PFSK-1 (cell line): ENCODE results near the gene UBE2J1.
A peak's percentile ranks its signal among the peaks of the same experiment; 100 is the strongest.

Experiments
- FOXP2 ChIP-seq: optimal IDR thresholded peaks from 2 replicates; pipeline ENCODE3; 2011; ENCODE audit warnings: borderline replicate concordance, control low read depth, inconsistent platforms; ENCODE audit not compliant: insufficient read depth; ENCODE audit errors: extremely low read length, extremely low read depth
- POLR2AphosphoS5 ChIP-seq: IDR thresholded peaks from 2 replicates; pipeline ENCODE4 v1.6.1; 2012; ENCODE audit warnings: low read depth, mild to moderate bottlenecking, control low read depth, low read length, moderate library complexity
- REST ChIP-seq, 2 experiments: IDR thresholded peaks; 2 replicates each; pipeline versions ENCODE4 v1.6.1 to v1.8.0; 2011 to 2012; ENCODE audit warnings: low read depth in 2 of 2, low read length in 2 of 2, control low read depth in 1 of 2, inconsistent platforms in 1 of 2, mild to moderate bottlenecking in 1 of 2, moderate library complexity in 1 of 2; ENCODE audit not compliant: insufficient read depth in 1 of 2
- SIN3A ChIP-seq: IDR thresholded peaks from 2 replicates; pipeline ENCODE4 v1.6.1; 2012; ENCODE audit warnings: mild to moderate bottlenecking, low read length, moderate library complexity, borderline replicate concordance; ENCODE audit not compliant: insufficient read depth
- TAF1 ChIP-seq: IDR thresholded peaks from 2 replicates; pipeline ENCODE4 v1.6.1; 2012; ENCODE audit warnings: low read length, control low read depth, borderline replicate concordance; ENCODE audit not compliant: insufficient read depth

- no peak for TF ChIP-seq POLR2AphosphoS5
- TF ChIP-seq FOXP2 = no peak
- TF ChIP-seq SIN3A = peak; percentile 45; the same call in 1 of the 2 replicates
- peak; percentile 11; the same call in 1 of the 2 replicates for TF ChIP-seq TAF1
- 0 out of 4 replicates have a peak, but pooled peaks of 1 of the 2 experiments have one; percentile 36 for TF ChIP-seq REST (IDR thresholded peaks at IDR 0.05; ENCODE audit: insufficient read depth in 1 of 2, low read depth in 2 of 2, low read length in 2 of 2)
Measured at GRCh38 chr6:89299466-89299850, 53.1 kb downstream of the UBE2J1 start.
